ENCODE measurements around the gene ADCK1.
"Not testable (repeated sequence)": the region's sequence is repeated elsewhere in the genome, so short reads cannot be mapped to it uniquely, and the experiment has no call there.

Gene ADCK1

DNA sequence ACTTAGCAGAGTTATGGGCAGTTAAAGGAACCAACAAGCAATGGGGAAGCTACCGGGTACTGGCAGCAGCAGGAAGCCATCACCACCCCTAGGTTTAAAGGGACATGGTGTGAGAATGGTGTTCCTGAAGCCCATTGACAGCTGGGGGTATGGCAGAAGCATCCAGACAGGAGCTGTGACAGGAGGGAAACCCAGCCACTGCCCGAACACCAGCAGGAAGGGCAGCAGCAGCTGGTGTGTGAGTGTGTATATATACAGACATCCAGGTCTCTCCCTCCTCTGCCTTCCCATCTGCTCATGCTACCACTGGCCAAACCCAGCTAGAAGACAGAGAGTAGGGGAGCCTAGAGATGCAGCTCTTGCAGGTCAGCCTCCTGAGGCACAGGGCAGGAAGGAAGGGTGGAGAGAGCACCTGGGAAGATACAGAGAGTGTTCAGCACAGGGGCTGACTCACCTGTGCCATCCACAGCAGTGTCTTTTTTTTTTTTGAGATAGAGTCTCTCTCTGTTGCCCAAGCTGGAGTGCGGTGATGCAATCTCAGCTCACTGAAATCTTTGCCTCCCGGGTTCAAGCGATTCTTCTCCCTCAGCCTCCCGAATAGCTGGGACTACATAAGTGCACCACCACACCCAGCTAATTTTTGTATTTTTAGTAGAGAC lies 9.2 kb upstream of the ADCK1 start:
- CTCF ChIA-PET = no interaction called here
- no peak overlapping the region for H3K4me3 ChIP-seq (ENCODE audit: low read depth, low read length)
- TF ChIP-seq, protein P1, sequence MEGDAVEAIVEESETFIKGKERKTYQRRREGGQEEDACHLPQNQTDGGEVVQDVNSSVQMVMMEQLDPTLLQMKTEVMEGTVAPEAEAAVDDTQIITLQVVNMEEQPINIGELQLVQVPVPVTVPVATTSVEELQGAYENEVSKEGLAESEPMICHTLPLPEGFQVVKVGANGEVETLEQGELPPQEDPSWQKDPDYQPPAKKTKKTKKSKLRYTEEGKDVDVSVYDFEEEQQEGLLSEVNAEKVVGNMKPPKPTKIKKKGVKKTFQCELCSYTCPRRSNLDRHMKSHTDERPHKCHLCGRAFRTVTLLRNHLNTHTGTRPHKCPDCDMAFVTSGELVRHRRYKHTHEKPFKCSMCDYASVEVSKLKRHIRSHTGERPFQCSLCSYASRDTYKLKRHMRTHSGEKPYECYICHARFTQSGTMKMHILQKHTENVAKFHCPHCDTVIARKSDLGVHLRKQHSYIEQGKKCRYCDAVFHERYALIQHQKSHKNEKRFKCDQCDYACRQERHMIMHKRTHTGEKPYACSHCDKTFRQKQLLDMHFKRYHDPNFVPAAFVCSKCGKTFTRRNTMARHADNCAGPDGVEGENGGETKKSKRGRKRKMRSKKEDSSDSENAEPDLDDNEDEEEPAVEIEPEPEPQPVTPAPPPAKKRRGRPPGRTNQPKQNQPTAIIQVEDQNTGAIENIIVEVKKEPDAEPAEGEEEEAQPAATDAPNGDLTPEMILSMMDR (IDR thresholded peaks at IDR 0.05; ENCODE audit: insufficient read depth, low read length, missing control alignments) = no peak
- no peak for DNase-seq (ENCODE audit: low read depth, low spot score)
- POLR2A ChIA-PET = interaction anchor here (0.8 kb wide), 1 partner anchor 9 kb away, joined by 4 read pairs; the partner anchor contains the start of gene ADCK1

DNA sequence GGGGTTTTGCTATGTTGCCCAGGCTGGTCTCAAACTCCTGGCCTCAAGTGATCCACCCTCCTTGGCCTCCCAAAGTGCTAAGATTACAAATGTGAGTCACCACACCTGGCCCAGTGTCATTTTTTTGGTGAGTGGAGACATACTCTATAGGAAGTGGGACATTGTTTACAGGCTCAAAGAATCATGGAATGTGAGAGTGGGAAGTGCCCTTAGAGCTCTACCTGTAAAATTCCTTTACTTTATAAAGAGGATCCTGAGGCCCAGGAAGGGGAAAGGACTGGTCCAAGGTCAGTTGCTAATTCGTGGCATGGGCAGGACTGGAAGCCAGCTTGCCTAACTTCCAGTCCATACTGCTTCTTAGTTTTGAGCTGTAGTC lies 8.7 kb upstream of the ADCK1 start:
- TF ChIP-seq, protein P1 (IDR thresholded peaks at IDR 0.05; ENCODE audit: insufficient read depth, low read length, missing control alignments) = no peak
- no peak for DNase-seq (ENCODE audit: low read depth, low spot score)
- ChIA-PET CTCF (no interaction called here), POLR2A (no interaction called here)
- H3K4me3 ChIP-seq (ENCODE audit: low read depth, low read length) = no peak overlapping the region

DNA sequence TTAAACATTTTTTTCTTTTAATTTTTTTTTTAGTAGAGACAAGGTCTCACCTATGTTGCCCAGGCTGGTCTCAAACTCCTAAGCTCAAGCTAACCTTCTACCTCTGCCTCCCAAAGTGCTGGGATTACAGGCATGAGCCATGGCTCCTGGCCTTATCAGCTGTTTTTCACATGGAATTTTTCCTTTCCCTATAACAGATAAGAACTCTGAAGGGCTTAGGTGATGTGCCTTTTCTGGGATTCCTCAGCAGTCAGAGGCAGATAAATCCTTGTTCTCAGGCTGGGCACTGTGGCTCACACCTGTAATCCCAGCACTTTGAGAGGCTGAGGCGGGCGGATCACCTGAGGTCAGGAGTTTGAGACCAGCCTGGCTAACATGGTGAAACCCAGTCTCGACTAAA lies 6.7 kb upstream of the ADCK1 start:
- DNase-seq (ENCODE audit: low read depth, low spot score); POLR2A ChIA-PET; H3K4me3 ChIP-seq (ENCODE audit: low read depth, low read length); CTCF ChIA-PET: not testable (repeated sequence)

DNA sequence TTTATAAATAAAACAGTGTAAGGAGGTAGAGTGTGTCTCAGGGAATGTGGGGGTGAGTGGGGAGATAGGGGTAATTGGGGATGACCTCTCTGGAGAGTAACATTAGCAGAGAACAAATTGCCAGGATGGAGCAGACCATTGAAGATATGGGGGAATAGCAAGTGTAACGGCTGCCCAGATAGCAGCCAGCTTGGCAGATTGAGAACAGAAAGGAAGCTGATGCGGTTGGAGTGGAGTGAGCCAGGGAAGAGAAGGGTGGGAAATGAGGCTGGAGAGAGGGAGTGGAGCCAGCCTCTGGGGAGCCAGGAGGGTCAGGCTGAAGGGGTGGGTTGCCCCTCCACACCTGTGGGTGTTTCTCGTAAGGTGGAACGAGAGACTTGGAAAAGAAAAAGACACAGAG lies 5.6 kb upstream of the ADCK1 start:
- ChIA-PET CTCF (no interaction called here), POLR2A (no interaction called here)
- TF ChIP-seq, protein P1 (IDR thresholded peaks at IDR 0.05; ENCODE audit: insufficient read depth, low read length, missing control alignments) = no peak
- H3K4me3 ChIP-seq (ENCODE audit: low read depth, low read length) = no peak overlapping the region
- DNase-seq (ENCODE audit: low read depth, low spot score) = no peak

DNA sequence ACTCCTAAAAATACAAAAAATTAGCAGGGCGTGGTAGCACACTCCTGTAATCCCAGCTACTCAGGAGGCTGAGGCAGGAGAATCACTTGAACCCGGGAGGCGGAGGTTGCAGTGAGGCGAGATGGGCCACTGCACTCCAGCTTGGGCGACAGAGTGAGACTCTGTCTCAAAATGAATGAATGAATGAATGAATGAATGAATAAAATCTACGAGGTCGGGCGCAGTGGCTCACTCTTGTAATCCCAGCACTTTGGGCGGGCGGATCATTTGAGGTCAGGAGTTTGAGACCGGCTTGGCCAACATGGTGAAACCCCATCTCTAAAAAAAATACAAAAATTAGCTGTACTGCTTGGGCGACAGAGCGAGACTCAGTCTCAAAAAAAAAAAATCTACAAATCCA lies 453 bp upstream of the ADCK1 start:
- H3K4me3 ChIP-seq (ENCODE audit: low read depth, low read length) = peak overlapping the region; percentile 70
- CTCF ChIA-PET = interaction anchor here (0.9 to 2.0 kb wide), 2 partner anchors 15 to 38 kb away, joined by 4 to 7 read pairs; partner anchors contain the start of gene SNW1
- POLR2A ChIA-PET = interaction anchor here (1.0 to 1.4 kb wide), 2 partner anchors 9 to 38 kb away, joined by 3 to 4 read pairs; partner anchors contain the start of gene SNW1
- not testable (repeated sequence) for DNase-seq (ENCODE audit: low read depth, low spot score)

DNA sequence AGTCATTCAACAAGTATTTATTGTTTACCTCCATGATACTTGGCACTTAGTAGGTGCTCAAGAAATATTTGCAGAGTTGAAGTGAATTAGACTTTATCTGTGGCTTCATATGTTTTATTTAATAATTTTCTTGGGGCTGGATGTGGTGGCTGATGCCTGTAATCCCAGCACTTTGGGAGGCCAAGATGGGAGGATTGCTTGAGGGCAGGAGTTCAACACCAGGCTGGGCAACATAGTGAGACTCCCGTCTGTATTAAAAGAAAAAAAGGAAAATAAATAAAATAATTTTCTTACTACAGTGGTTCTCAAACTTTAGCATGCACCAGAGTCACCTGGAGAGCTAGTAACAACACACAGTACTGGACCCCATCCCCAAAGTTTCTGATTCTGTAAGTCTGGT lies 905 bp downstream of the ADCK1 start:
- TF ChIP-seq, protein P1 (IDR thresholded peaks at IDR 0.05; ENCODE audit: insufficient read depth, low read length, missing control alignments) = no peak
- ChIA-PET CTCF (interaction anchor here (0.5 to 2.0 kb wide), 2 partner anchors 39 to 133 kb away, joined by 3 to 7 read pairs; partner anchors contain the start of gene SNW1), POLR2A (interaction anchor here (1.4 kb wide), 1 partner anchor 40 kb away, joined by 3 read pairs; the partner anchor contains the start of gene SNW1)
- peak overlapping the region; percentile 70 for H3K4me3 ChIP-seq (ENCODE audit: low read depth, low read length)
- no peak for DNase-seq (ENCODE audit: low read depth, low spot score)

DNA sequence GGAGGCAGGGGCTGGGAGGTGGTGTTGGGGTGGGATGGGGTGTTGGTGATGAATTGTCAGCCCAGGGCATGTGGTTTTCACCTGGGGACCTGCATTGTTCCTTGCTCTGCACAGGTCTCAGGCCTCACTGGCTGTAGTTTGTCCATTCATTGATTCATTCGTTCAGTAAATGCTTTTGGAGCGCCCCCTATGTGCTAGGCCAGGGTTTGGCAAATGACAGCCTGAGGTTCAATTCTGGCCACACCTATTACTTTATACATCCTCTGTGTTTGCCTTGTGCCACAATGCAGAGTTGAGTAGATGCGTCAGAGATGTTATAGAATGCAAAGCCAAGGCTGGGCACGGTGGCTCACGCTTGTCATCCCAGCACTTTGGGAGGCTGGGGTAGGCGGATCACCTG lies 4.7 kb downstream of the ADCK1 start:
- DNase-seq (ENCODE audit: low read depth, low spot score) = no peak
- H3K4me3 ChIP-seq (ENCODE audit: low read depth, low read length) = no peak overlapping the region
- ChIA-PET POLR2A (no interaction called here), CTCF (no interaction called here)
- TF ChIP-seq, protein P1 (IDR thresholded peaks at IDR 0.05; ENCODE audit: insufficient read depth, low read length, missing control alignments) = no peak

Data from AG04449 (cell line).